Suprapubic skin (tissue), 4 donors: ENCODE results near the gene CFH. TPM values are rescaled to one million over a fixed set of nuclear protein-coding genes. Genes with fewer than 3 reads are reported as not detected.
"Not testable (repeated sequence)": the region's sequence is repeated elsewhere in the genome, so short reads cannot be mapped to it uniquely, and the experiment has no call there.

Experiments used
- DNase-seq, 2 donors: peaks; one replicate each; pipeline ENCODE4 v3.0.0-alpha.2; 2019; ENCODE audit warnings: low spot score in 2 of 2
- H3K27ac ChIP-seq: fragments of 200-600 bp; sonication (generic); one replicate; pipeline ENCODE4 v1.5.1; 2019
- H3K27me3 ChIP-seq: fragments of 200-600 bp; sonication (generic); one replicate; pipeline ENCODE4 v1.5.1; 2019
- H3K36me3 ChIP-seq: fragments of 200-600 bp; sonication (generic); one replicate; pipeline ENCODE4 v1.5.1; 2019
- H3K4me1 ChIP-seq: fragments of 200-600 bp; sonication (generic); one replicate; pipeline ENCODE4 v1.5.1; 2019
- H3K4me3 ChIP-seq: fragments of 200-600 bp; sonication (generic); one replicate; pipeline ENCODE4 v1.5.1; 2019; ENCODE audit warnings: mild to moderate bottlenecking
- H3K9me3 ChIP-seq: fragments of 200-600 bp; sonication (generic); one replicate; pipeline ENCODE4 v1.5.1; 2019
- EP300 ChIP-seq: sonication (generic); formaldehyde crosslinking; IDR thresholded peaks from one replicate; pipeline ENCODE4 v1.6.1; 2017; ENCODE audit warnings: antibody characterized with exemption
- POLR2A ChIP-seq, 2 donors: fragments of 450-650 bp; IDR thresholded peaks; one replicate each; pipeline ENCODE4 v1.6.1; 2017; ENCODE audit warnings: antibody characterized with exemption in 2 of 2, mild to moderate bottlenecking in 2 of 2, moderate library complexity in 2 of 2
- POLR2AphosphoS5 ChIP-seq, 3 donors: sonication (generic); formaldehyde crosslinking; IDR thresholded peaks; one replicate each; pipeline ENCODE4 v1.6.1; 2017; ENCODE audit warnings: antibody characterized with exemption in 3 of 3
- WGBS: methylation state at CpG from one replicate; pipeline ENCODE4 v1.1.5; 2018; 5-methylcytosine and 5-hydroxymethylcytosine counted together
- total RNA-seq, 4 donors: library from RNA; depleted of rRNA; stranded (reverse); fragments of >200 nt; gene quantifications; one replicate each; pipeline ENCODE4 v1.1.0, GENCODE V29; 2016
- TF ChIP-seq, protein P1 (sequence below), 2 donors: fragments of 200-600 bp in 1 of 2; fragments of 450-650 bp in 1 of 2; sonication (generic) in 1 of 2; IDR thresholded peaks; one replicate each; pipeline ENCODE4 v1.5.1; 2016 to 2019; ENCODE audit warnings: antibody characterized with exemption in 2 of 2, mild to moderate bottlenecking in 1 of 2, moderate library complexity in 1 of 2

The CFH gene
- total RNA-seq, 4 donors from 2014 or later, result 12.8 to 45.2 (median 27.3) TPM

DNA sequence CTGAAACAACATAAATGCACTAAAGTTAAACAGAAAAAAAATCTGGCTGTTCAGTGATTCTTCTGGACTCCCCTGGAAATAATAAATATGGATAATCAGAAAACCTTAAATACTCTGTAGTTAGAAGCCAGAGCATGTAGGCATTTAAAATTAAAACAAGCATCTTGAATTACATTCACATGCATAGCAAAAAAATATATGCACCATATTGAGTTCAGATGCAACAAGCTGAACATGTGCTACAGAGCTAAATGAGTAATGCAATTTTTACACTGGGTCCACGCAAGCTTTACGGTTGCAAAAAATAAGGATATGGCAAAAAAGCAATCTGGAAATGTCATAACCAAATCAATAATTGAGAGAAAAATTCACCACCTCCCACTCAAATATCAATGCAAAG is 32.1 kb upstream of the CFH start:
- Histone ChIP-seq H3K4me1 (no peaks in the 10 kb centered on the region), H3K27ac (no peak overlapping the region), H3K36me3 (no peaks in the 10 kb centered on the region), H3K27me3 (no peaks in the 10 kb centered on the region), H3K9me3 (no peaks in the 10 kb centered on the region), H3K4me3 (no peak overlapping the region)
- DNase-seq, result no peak
- TF ChIP-seq, protein P1, sequence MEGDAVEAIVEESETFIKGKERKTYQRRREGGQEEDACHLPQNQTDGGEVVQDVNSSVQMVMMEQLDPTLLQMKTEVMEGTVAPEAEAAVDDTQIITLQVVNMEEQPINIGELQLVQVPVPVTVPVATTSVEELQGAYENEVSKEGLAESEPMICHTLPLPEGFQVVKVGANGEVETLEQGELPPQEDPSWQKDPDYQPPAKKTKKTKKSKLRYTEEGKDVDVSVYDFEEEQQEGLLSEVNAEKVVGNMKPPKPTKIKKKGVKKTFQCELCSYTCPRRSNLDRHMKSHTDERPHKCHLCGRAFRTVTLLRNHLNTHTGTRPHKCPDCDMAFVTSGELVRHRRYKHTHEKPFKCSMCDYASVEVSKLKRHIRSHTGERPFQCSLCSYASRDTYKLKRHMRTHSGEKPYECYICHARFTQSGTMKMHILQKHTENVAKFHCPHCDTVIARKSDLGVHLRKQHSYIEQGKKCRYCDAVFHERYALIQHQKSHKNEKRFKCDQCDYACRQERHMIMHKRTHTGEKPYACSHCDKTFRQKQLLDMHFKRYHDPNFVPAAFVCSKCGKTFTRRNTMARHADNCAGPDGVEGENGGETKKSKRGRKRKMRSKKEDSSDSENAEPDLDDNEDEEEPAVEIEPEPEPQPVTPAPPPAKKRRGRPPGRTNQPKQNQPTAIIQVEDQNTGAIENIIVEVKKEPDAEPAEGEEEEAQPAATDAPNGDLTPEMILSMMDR (IDR thresholded peaks at IDR 0.05), result no peak
- TF ChIP-seq EP300, result no peak
- no peak for TF ChIP-seq POLR2AphosphoS5 (IDR thresholded peaks at IDR 0.05)
- TF ChIP-seq POLR2A (IDR thresholded peaks at IDR 0.05), result no peak
- 97% methylated on average over 2 of the region's 2 CpGs for WGBS

DNA sequence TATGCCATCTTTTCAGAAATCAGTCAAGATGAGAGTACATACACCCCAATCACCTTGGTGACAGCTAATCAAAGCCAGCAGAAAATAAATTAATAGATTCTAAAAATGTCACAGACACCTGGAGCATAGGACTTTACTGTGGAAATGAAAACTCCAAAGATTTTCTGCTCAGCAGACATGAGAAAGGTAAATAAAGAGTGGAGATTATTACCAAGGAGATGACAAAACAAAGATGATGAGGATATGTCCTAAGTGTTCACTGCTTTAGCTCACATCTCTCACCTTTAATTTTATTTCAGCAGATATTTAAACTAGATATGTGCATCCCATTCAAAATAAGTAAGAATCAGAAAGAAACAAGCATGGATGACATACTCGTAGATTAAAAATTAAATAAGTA is 28.8 kb upstream of the CFH start:
- 82% methylated on average over 1 of the region's 1 CpG for WGBS
- H3K27me3 ChIP-seq, result no peaks in the 10 kb centered on the region
- no peaks in the 10 kb centered on the region for H3K9me3 ChIP-seq
- H3K4me1 ChIP-seq, result no peaks in the 10 kb centered on the region
- TF ChIP-seq POLR2AphosphoS5 (IDR thresholded peaks at IDR 0.05) (no peak), POLR2A (IDR thresholded peaks at IDR 0.05) (no peak), EP300 (no peak)
- TF ChIP-seq, protein P1 (IDR thresholded peaks at IDR 0.05), result no peak
- no peaks in the 10 kb centered on the region for H3K36me3 ChIP-seq
- H3K4me3 ChIP-seq, result no peak overlapping the region
- no peak for DNase-seq
- no peak overlapping the region for H3K27ac ChIP-seq

DNA sequence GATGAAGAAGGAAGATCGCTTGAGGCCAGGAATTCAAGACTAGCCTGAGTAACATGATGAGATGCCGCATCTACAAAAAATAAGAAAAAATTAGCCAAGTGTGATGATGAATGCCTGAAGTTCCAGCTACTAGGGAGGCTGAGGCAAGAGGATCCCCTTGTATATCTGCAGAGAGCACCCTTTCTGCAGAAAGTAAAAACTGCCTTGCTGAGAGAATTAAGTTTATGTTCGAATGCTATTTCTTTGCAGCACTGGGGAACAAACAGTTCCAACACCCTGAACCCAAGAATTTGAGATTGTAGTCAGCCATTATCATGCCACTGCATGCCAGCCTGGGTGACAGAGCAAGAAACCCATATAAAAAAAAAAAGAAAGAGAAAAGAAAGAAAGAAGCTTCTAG is 23.0 kb upstream of the CFH start:
- WGBS, result 97% methylated on average over 3 of the region's 3 CpGs
- no peaks in the 10 kb centered on the region for H3K27me3 ChIP-seq
- no peak overlapping the region for H3K27ac ChIP-seq
- no peaks in the 10 kb centered on the region for H3K9me3 ChIP-seq
- H3K36me3 ChIP-seq, result no peaks in the 10 kb centered on the region
- TF ChIP-seq POLR2A (IDR thresholded peaks at IDR 0.05) (no peak), EP300 (no peak), POLR2AphosphoS5 (IDR thresholded peaks at IDR 0.05) (no peak)
- TF ChIP-seq, protein P1 (IDR thresholded peaks at IDR 0.05), result no peak
- H3K4me1 ChIP-seq, result no peaks in the 10 kb centered on the region
- H3K4me3 ChIP-seq, result no peak overlapping the region
- DNase-seq, result no peak

DNA sequence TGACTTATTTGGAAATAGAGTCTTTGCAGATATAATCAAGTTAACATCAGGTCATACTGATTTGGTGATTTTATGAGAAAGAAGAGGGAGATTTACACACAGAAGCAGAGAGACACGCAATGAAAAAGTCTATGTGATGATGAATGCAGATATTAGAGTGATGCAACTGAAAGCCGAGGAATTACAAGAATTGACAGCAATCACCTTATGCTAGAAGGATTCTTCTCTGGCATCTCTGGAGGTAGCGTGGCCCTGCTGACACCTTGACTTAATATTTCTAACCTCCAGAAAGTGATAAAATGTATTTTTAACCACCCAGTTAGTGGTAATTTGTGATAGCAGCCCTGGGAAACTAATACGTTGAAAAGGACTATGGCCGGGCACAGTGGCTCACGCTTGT is 14.2 kb upstream of the CFH start:
- 90% methylated on average over 6 of the region's 6 CpGs for WGBS

DNA sequence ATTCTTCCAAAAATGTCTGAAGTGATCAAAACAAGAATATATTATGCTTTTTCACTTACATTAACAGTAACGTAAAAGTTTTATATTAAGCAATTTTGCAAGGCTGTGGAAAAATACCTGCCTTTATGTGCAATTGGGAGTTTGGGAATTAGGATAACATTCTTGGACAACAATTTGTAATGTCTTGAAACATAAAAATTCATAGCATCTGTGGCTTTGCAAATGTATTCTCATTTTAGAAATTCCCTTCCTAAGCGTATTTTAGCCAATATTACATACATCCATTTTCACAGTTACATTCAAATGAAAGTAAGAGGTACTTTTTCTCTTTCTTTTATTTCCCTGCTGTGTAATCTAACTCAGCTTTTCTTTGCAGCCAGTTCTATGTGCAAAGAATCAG is 13.4 kb upstream of the CFH start:
- no peaks in the 10 kb centered on the region for H3K9me3 ChIP-seq
- H3K27me3 ChIP-seq, result no peaks in the 10 kb centered on the region
- TF ChIP-seq EP300 (no peak), POLR2A (IDR thresholded peaks at IDR 0.05) (no peak)
- TF ChIP-seq, protein P1 (IDR thresholded peaks at IDR 0.05), result no peak
- 91% methylated on average over 2 of the region's 2 CpGs for WGBS
- H3K4me3 ChIP-seq, result no peak overlapping the region
- H3K27ac ChIP-seq, result no peak overlapping the region
- no peaks in the 10 kb centered on the region for H3K4me1 ChIP-seq
- no peaks in the 10 kb centered on the region for H3K36me3 ChIP-seq
- no peak for DNase-seq

More for the DNA sequence above, 14.2 kb upstream of the CFH start:
- no peak for DNase-seq
- Histone ChIP-seq H3K27ac (no peak overlapping the region), H3K4me1 (no peaks in the 10 kb centered on the region), H3K27me3 (no peaks in the 10 kb centered on the region), H3K4me3 (no peak overlapping the region), H3K9me3 (no peaks in the 10 kb centered on the region), H3K36me3 (no peaks in the 10 kb centered on the region)
- TF ChIP-seq POLR2AphosphoS5 (IDR thresholded peaks at IDR 0.05) (no peak), EP300 (no peak), POLR2A (IDR thresholded peaks at IDR 0.05) (no peak)
- TF ChIP-seq, protein P1 (IDR thresholded peaks at IDR 0.05), result no peak

DNA sequence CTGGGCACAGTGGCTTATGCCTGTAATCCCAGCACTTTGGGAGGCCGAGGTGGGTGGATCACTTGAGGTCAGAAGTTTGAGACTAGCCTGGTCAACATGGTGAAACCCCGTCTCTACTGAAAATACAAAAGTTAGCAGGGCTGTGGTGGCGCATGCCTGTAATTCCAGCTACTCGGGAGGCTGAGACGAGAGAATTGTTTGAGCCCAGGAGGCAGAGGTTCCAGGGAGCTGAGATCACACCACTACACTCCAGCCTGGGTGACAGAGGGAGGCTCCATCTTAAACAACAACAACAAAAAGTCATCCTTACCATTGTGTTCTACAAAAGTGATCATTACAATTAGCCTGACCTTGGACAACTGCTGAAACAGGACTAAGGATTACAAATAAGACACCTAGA is 12.6 kb upstream of the CFH start:
- not testable (repeated sequence) for H3K4me3 ChIP-seq, H3K9me3 ChIP-seq, H3K27ac ChIP-seq, H3K4me1 ChIP-seq, H3K36me3 ChIP-seq, H3K27me3 ChIP-seq, DNase-seq
- 75% methylated on average over 5 of the region's 5 CpGs for WGBS
